Measurements from ENCODE around the gene CEND1. TPM values are rescaled to one million over a fixed set of nuclear protein-coding genes. Genes with fewer than 3 reads are reported as not detected.

CEND1 gene
- total and polyA plus RNA-seq, 2 donors (not counting 3 experiments of a cell fraction or from before 2014, with no cell fraction given) = 0.15 to 0.40 TPM

- peaks cover 58% of the 10 kb centered on the region for H3K79me2 ChIP-seq (ENCODE audit: control insufficient read depth, insufficient read depth, low read length)
- POLR2A ChIA-PET = interaction anchor here (0.9 to 1.0 kb wide), 2 partner anchors 31 to 42 kb away, joined by 3 to 5 read pairs; no protein-coding TSS in a partner anchor
- H2AFZ ChIP-seq (ENCODE audit: low read depth, low read length) = peak within 1 kb of the TSS; percentile 86
- no peaks in the 10 kb centered on the region for H3K9me1 ChIP-seq (replicated peaks; ENCODE audit: control insufficient read depth, extremely low read depth, insufficient read depth, low read length)
- H3K27ac ChIP-seq (ENCODE audit: insufficient read depth, low read depth, low read length) = peak within 1 kb of the TSS; percentile 53
- CTCF ChIA-PET = interaction anchor here (1.0 to 1.6 kb wide), 3 partner anchors 12 to 31 kb away, joined by 3 to 4 read pairs (median 3); partner anchors contain the start of gene CEND1
- FAIRE-seq (peak; percentile 80), DNase-seq (ENCODE audit: low read depth, low spot score) (peak; percentile 84)
- H3K4me2 ChIP-seq (ENCODE audit: insufficient read depth, low read length) = peak within 1 kb of the TSS; percentile 78
- H4K20me1 ChIP-seq (replicated peaks; ENCODE audit: control insufficient read depth, extremely low read depth, insufficient read depth, low read length) = no peaks in the 10 kb centered on the region
- peak within 1 kb of the TSS; percentile 48 to 97 (median 66) for H3K4me3 ChIP-seq (replicated peaks in 1 of 3; ENCODE audit: insufficient read depth in 1 of 3, low read depth in 1 of 3, low read length in 3 of 3)
- H3K36me3 ChIP-seq (ENCODE audit: control insufficient read depth in 2 of 2, extremely low read depth in 1 of 2, insufficient read depth in 2 of 2, low read length in 2 of 2) = peaks cover 9 to 13% of the 10 kb centered on the region in 2 experiments
- TF ChIP-seq POLR2AphosphoS5 (IDR thresholded peaks at IDR 0.05; ENCODE audit: insufficient read depth, low read depth, low read length) = peak; percentile 96
- TF ChIP-seq POLR2A (IDR thresholded peaks at IDR 0.05; ENCODE audit: low read depth, low read length) = peak; percentile 97
- TF ChIP-seq FOS (IDR thresholded peaks at IDR 0.05; ENCODE audit: borderline replicate concordance, insufficient read depth, low read length) = no peak
- peak; percentile 80 for TF ChIP-seq MAX (IDR thresholded peaks at IDR 0.05; ENCODE audit: insufficient read depth, insufficient read length)
- TF ChIP-seq GATA2 (IDR thresholded peaks at IDR 0.05; ENCODE audit: insufficient read depth, insufficient read length, low read depth, low read length) = no peak
- TF ChIP-seq JUN (IDR thresholded peaks at IDR 0.05; ENCODE audit: borderline replicate concordance, insufficient read depth, insufficient read length, low read depth) = no peak
- H3K9ac ChIP-seq (replicated peaks; ENCODE audit: extremely low read depth, insufficient read depth, low read length) = peak within 1 kb of the TSS; percentile 79
- H3K27me3 ChIP-seq (ENCODE audit: control insufficient read depth in 2 of 2, insufficient read depth in 2 of 2, low read length in 2 of 2) = no peaks in the 10 kb centered on the region
- H3K4me1 ChIP-seq (ENCODE audit: control insufficient read depth, extremely low read depth, insufficient read depth, low read length) = peaks cover 23% of the 10 kb centered on the region
- no peaks in the 10 kb centered on the region for H3K9me3 ChIP-seq (replicated peaks; ENCODE audit: control insufficient read depth, insufficient read depth, low read length)
- dilution Hi-C loops (cut with MboI; ENCODE audit: extremely low pct_ligation_motif_present, low sequenced_read_pairs) (no loop called here), intact Hi-C loops (cut with micrococcal nuclease) (loop anchor here (2.0 kb wide), 1 partner anchor 29 kb away; no protein-coding TSS in a partner anchor)
- no TSS peak for BruUV-seq (replicated peaks)
Measured at GRCh38 chr11:777288-778255, 12.3 kb downstream of the CEND1 start, which contains the start of gene GATD1. Gene GATD1 (minus strand): TSS chr11:777487. CDS start chr11:777462, 25 bp downstream.
